Upper lobe of left lung (tissue), 4 donors: Measurements from ENCODE around the gene FNDC7.

Experiments
- EP300 ChIP-seq, 4 donors: sonication (generic); formaldehyde crosslinking; IDR thresholded peaks; one replicate each; pipeline ENCODE4 v1.5.1; 2017; ENCODE audit warnings: antibody characterized with exemption in 4 of 4, control low read depth in 2 of 4
- POLR2A ChIP-seq, 4 donors: fragments of 450-650 bp; IDR thresholded peaks; one replicate each; pipeline ENCODE4 v1.5.1; 2016 to 2017; ENCODE audit warnings: antibody characterized with exemption in 4 of 4, mild to moderate bottlenecking in 2 of 4
- POLR2AphosphoS5 ChIP-seq, 2 donors: sonication (generic); formaldehyde crosslinking; IDR thresholded peaks; one replicate each; pipeline ENCODE4 v1.5.1; 2017; ENCODE audit warnings: antibody characterized with exemption in 2 of 2
- TF ChIP-seq, protein P1 (sequence below), 6 experiments: fragments of 450-650 bp in 4 of 6; fragments of 200-600 bp in 2 of 6; sonication (generic) in 2 of 6; IDR thresholded peaks; one replicate each; pipeline ENCODE4 v1.5.1; 2016 to 2019; ENCODE audit warnings: antibody characterized with exemption in 6 of 6

DNA sequence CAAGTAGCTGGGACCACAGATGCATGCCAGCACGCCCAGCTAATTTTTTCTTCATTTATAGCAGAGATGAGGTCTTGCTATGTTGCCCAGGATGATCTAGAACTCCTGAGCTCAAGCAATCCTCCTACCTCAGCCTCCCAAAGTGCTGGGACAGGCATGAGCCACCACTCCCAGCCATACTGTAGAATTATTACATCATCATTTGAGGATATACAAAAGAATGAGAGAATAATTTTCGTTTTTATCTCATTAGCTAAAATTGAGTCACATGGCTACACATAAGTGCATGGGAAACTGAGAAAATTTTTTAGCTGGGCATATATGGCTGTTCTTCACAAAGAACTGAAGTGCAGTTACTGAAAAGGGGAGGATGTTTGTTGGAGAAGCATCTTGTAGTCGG lies 55.0 kb downstream of the FNDC7 start:
- TF ChIP-seq, protein P1, sequence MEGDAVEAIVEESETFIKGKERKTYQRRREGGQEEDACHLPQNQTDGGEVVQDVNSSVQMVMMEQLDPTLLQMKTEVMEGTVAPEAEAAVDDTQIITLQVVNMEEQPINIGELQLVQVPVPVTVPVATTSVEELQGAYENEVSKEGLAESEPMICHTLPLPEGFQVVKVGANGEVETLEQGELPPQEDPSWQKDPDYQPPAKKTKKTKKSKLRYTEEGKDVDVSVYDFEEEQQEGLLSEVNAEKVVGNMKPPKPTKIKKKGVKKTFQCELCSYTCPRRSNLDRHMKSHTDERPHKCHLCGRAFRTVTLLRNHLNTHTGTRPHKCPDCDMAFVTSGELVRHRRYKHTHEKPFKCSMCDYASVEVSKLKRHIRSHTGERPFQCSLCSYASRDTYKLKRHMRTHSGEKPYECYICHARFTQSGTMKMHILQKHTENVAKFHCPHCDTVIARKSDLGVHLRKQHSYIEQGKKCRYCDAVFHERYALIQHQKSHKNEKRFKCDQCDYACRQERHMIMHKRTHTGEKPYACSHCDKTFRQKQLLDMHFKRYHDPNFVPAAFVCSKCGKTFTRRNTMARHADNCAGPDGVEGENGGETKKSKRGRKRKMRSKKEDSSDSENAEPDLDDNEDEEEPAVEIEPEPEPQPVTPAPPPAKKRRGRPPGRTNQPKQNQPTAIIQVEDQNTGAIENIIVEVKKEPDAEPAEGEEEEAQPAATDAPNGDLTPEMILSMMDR (IDR thresholded peaks at IDR 0.05) = no peak
- no peak for TF ChIP-seq POLR2AphosphoS5 (IDR thresholded peaks at IDR 0.05)
- TF ChIP-seq POLR2A (IDR thresholded peaks at IDR 0.05) = no peak
- TF ChIP-seq EP300 (IDR thresholded peaks at IDR 0.05) = no peak
